Heart right ventricle (tissue), 16 donors: ENCODE data around the gene IPCEF1. TPM values are rescaled to one million over a fixed set of nuclear protein-coding genes. Genes with fewer than 3 reads are reported as not detected.

ENCODE experiments used
- ATAC-seq, 8 donors: fragments of 200-7000 bp; cut with Tn5 transposase; one replicate each; pipeline ENCODE4 v1.9.1; 2020; ENCODE audit warnings: mild to moderate bottlenecking in 8 of 8, moderate library complexity in 8 of 8, moderate number of reproducible peaks in 1 of 8
- DNase-seq, 2 donors: peaks; one replicate each; pipeline ENCODE4 v3.0.0-alpha.2; 2020
- H3K27ac ChIP-seq, 10 donors: fragments of 200-600 bp; sonication (generic) in 2 of 10; one replicate each; pipeline versions ENCODE4 v1.5.0 to v1.8.0; 2020 to 2022; ENCODE audit warnings: mild to moderate bottlenecking in 3 of 10
- H3K27me3 ChIP-seq, 7 donors: fragments of 200-600 bp; one replicate each; pipeline ENCODE4 v1.8.0; 2021 to 2022; ENCODE audit warnings: mild to moderate bottlenecking in 2 of 7
- H3K36me3 ChIP-seq, 9 donors: fragments of 200-600 bp; sonication (generic) in 1 of 9; one replicate each; pipeline versions ENCODE4 v1.5.0 to v1.8.0; 2020 to 2022; ENCODE audit warnings: mild to moderate bottlenecking in 2 of 9
- H3K4me1 ChIP-seq, 9 donors: fragments of 200-600 bp; sonication (generic) in 1 of 9; one replicate each; pipeline versions ENCODE4 v1.5.0 to v1.8.0; 2020 to 2022; ENCODE audit warnings: mild to moderate bottlenecking in 4 of 9
- H3K4me3 ChIP-seq, 10 donors: fragments of 200-600 bp; sonication (generic) in 2 of 10; one replicate each; pipeline versions ENCODE4 v1.5.0 to v1.8.0; 2020 to 2022; ENCODE audit warnings: mild to moderate bottlenecking in 7 of 10, moderate library complexity in 2 of 10
- H3K9me3 ChIP-seq, 11 donors: fragments of 200-600 bp in 10 of 11; sonication (generic) in 2 of 11; one replicate each; pipeline versions ENCODE4 v1.5.0 to v1.8.0; 2013 to 2022; ENCODE audit warnings: mild to moderate bottlenecking in 2 of 11, control low read depth in 1 of 11, moderate library complexity in 1 of 11
- CTCF ChIP-seq, 9 donors: fragments of 200-600 bp; sonication (generic) in 2 of 9; IDR thresholded peaks; one replicate each; pipeline versions ENCODE4 v1.5.0 to v1.8.0; 2021 to 2022; ENCODE audit warnings: antibody characterized with exemption in 9 of 9, mild to moderate bottlenecking in 5 of 9, moderate library complexity in 1 of 9
- WGBS, 2 donors: extraction: QIAGEN DNeasy Blood & Tissue Kit; methylation state at CpG; one replicate each; pipeline ENCODE4 v1.1.7; 2013; ENCODE audit warnings: inconsistent platforms in 1 of 2; 5-methylcytosine and 5-hydroxymethylcytosine counted together
- intact Hi-C, 10 donors: fragments of 100-400 bp; cut with DNase I; formaldehyde crosslinking; loops; one replicate each; pipeline versions ENCODE4 v1.11.1 to v1.14.2; 2022
- polyA plus RNA-seq, 2 donors: library from polyadenylated mRNA; stranded (reverse); fragments of 200-250 nt; gene quantifications; one replicate each; pipeline ENCODE4 v1.2.3, GENCODE V29; 2013
- total RNA-seq, 10 donors: library from RNA; stranded (reverse); fragmentation: NEBNext Ultra II Directional in 3 of 10; extraction: Animal tissue kit (Norgen Biotek cat#: 25700) in 3 of 10; gene quantifications; one replicate each; pipeline versions ENCODE4 v1.2.1 to v1.2.4, GENCODE V29; 2021 to 2023
- donor health status: Arrhythmogenic right ventricular cardiomyopathy.
- donor health status: ischemic (EF 13 %, LVEDD 7.1; RV severe dilation, severe dysfunction).
- donor health status: healthy with polysubstance abuse.
- donor health status: DM: no; HTN: yes; CAD: no.
- donor health status: DM: no; HTN: no; CAD: no.
- donor health status: ischemic (EF 25% LVEDD 6.9; RV normal size, moderate dysfunction).
- donor health status: ischemic (EF 25% LVEDD 5.7; RV mildly dilated, moderate dysfunction).
- donor health status: healthy.
- donor health status: DM: yes; HTN: yes; CAD: no.
- donor health status: Ischemic cardiomyopathy.
- donor health status: ischemic (EF 35%, LVEDD 5.7; RV mildly dilated, moderate dysfunction).
- donor health status: nonischemic (EF 11% LVEDD 7.7; RV severe dilation, severe dysfunction).
- donor health status: DM: yes; HTN: yes; CAD: no.
- donor health status: PGD.
- donor health status: ischemic (EF 29% LVEDD 5.4; RV normal size, mild dysfunction).
- donor health status: nonischemic (EF 23%, LVEDD 6.1; RV moderate dilation, normal function).

IPCEF1 gene
- total and polyA plus RNA-seq, 12 donors, result 0.06 to 5.0 (median 1.4) TPM

GRCh38 chr6:154247119-154247861, 109.3 kb downstream of the IPCEF1 start:
- H3K36me3 ChIP-seq, result no peaks in the 10 kb centered on the region
- no peaks in the 10 kb centered on the region for H3K9me3 ChIP-seq
- H3K27ac ChIP-seq, result peak overlapping the region in 1 of 10 donors; percentile 85
- peak overlapping the region in 4 of 10 donors; percentile 24 to 48 (median 32) for H3K4me3 ChIP-seq
- DNase-seq (no peak), ATAC-seq (peak in 3 of 8 donors; percentile 25 to 47 (median 39))
- 37 to 49% methylated on average over 12 of the region's 12 CpGs for WGBS, 2 donors
- TF ChIP-seq CTCF (IDR thresholded peaks at IDR 0.05), result no peak
- peaks cover 0 to 43% (median 0%) of the 10 kb centered on the region in 9 donors for H3K4me1 ChIP-seq
- intact Hi-C loops, result no loop called here
- no peaks in the 10 kb centered on the region for H3K27me3 ChIP-seq

DNA sequence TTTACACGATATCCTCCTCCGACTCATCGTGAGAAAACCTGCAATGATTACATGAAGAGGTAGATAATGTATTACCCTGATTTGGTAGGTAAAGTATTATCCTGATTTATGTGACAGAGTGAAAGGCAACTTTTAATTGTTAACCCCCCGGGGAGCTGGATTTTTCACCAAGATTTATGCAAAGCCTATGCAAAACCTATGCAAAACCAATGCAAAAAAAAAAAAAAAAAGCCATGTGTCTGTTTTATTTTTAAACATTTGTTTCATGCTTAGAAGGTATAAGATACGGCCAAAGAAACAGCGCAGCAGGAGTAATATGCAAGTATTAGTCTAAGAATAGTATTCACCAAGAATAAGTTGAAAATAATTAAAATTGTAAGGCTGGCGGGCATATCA, 109.9 kb downstream of the IPCEF1 start:
- intact Hi-C loops, result no loop called here
- no peak for ATAC-seq
- TF ChIP-seq CTCF (IDR thresholded peaks at IDR 0.05), result no peak
- peak overlapping the region in 4 of 10 donors; percentile 24 to 48 (median 32) for H3K4me3 ChIP-seq
- H3K4me1 ChIP-seq, result peaks cover 0 to 45% (median 0%) of the 10 kb centered on the region in 9 donors
- no peaks in the 10 kb centered on the region for H3K27me3 ChIP-seq
- peak overlapping the region in 1 of 10 donors; percentile 85 for H3K27ac ChIP-seq
- no peaks in the 10 kb centered on the region for H3K36me3 ChIP-seq
- DNase-seq, result no peak
- WGBS, 2 donors, result 68 to 86% methylated on average over 7 of the region's 7 CpGs
- no peaks in the 10 kb centered on the region for H3K9me3 ChIP-seq

GRCh38 chr6:154245506-154245905, 111.1 kb downstream of the IPCEF1 start:
- H3K4me3 ChIP-seq, result peak overlapping the region in 1 of 10 donors; percentile 48
- no peaks in the 10 kb centered on the region for H3K36me3 ChIP-seq
- H3K27me3 ChIP-seq, result no peaks in the 10 kb centered on the region
- peaks cover 0 to 46% (median 0%) of the 10 kb centered on the region in 9 donors for H3K4me1 ChIP-seq
- DNase-seq (no peak), ATAC-seq (no peak)
- TF ChIP-seq CTCF (IDR thresholded peaks at IDR 0.05), result no peak
- peak overlapping the region in 1 of 10 donors; percentile 85 for H3K27ac ChIP-seq
- H3K9me3 ChIP-seq, result no peaks in the 10 kb centered on the region
- 69 to 71% methylated on average over 5 of the region's 5 CpGs for WGBS, 2 donors
- intact Hi-C loops, result no loop called here

- H3K27me3 ChIP-seq, result no peaks in the 10 kb centered on the region
- H3K27ac ChIP-seq, result peak overlapping the region in 1 of 10 donors; percentile 85
- no peak for TF ChIP-seq CTCF (IDR thresholded peaks at IDR 0.05)
- ATAC-seq (peak in 2 of 8 donors; percentile 22 to 56), DNase-seq (no peak)
- intact Hi-C loops, result no loop called here
- no peaks in the 10 kb centered on the region for H3K36me3 ChIP-seq
- H3K9me3 ChIP-seq, result no peaks in the 10 kb centered on the region
- peaks cover 0 to 34% (median 0%) of the 10 kb centered on the region in 9 donors for H3K4me1 ChIP-seq
- peak overlapping the region in 1 of 10 donors; percentile 48 for H3K4me3 ChIP-seq
- 77% methylated on average over 6 of the region's 6 CpGs for WGBS, 2 donors
Observed at GRCh38 chr6:154243793-154244750, 112.5 kb downstream of the IPCEF1 start.
